Liver (tissue), 3 donors: ENCODE measurements around the gene BID.

ENCODE experiments used
- ATF3 ChIP-seq: IDR thresholded peaks from 2 replicates; pipeline ENCODE4 v1.6.1; 2016; ENCODE audit warnings: antibody characterized with exemption
- FOXA1 ChIP-seq: IDR thresholded peaks from 2 replicates; pipeline ENCODE4 v1.6.1; 2016; ENCODE audit warnings: antibody characterized with exemption
- HNF4A ChIP-seq, 2 donors: conservative IDR thresholded peaks; 2 replicates each; pipeline ENCODE4 v1.6.1; 2016; ENCODE audit warnings: antibody characterized with exemption in 2 of 2, mild to moderate bottlenecking in 2 of 2
- RXRA ChIP-seq, 2 donors: IDR thresholded peaks; 2 replicates each; pipeline ENCODE4 v1.6.1; 2017 to 2018; ENCODE audit warnings: antibody characterized with exemption in 2 of 2, mild to moderate bottlenecking in 1 of 2
- YY1 ChIP-seq: IDR thresholded peaks from 2 replicates; pipeline ENCODE4 v1.6.1; 2016; ENCODE audit warnings: antibody characterized with exemption, mild to moderate bottlenecking
- TF ChIP-seq, protein P1 (sequence below): fragments of 150-350 bp; IDR thresholded peaks from 2 replicates; pipeline ENCODE4 v1.5.1; 2017; ENCODE audit warnings: improper control_type of control experiment, low read depth, low read length; ENCODE audit not compliant: missing input control
- TF ChIP-seq, protein P2 (sequence below): IDR thresholded peaks from 2 replicates; pipeline ENCODE4 v1.6.1; 2016; ENCODE audit warnings: antibody characterized with exemption, mild to moderate bottlenecking
- donor health status: healthy.
- donor health status: healthy.

GRCh38 chr22:17810570-17811116 lies 36.4 kb upstream of the BID start:
- TF ChIP-seq, protein P1, sequence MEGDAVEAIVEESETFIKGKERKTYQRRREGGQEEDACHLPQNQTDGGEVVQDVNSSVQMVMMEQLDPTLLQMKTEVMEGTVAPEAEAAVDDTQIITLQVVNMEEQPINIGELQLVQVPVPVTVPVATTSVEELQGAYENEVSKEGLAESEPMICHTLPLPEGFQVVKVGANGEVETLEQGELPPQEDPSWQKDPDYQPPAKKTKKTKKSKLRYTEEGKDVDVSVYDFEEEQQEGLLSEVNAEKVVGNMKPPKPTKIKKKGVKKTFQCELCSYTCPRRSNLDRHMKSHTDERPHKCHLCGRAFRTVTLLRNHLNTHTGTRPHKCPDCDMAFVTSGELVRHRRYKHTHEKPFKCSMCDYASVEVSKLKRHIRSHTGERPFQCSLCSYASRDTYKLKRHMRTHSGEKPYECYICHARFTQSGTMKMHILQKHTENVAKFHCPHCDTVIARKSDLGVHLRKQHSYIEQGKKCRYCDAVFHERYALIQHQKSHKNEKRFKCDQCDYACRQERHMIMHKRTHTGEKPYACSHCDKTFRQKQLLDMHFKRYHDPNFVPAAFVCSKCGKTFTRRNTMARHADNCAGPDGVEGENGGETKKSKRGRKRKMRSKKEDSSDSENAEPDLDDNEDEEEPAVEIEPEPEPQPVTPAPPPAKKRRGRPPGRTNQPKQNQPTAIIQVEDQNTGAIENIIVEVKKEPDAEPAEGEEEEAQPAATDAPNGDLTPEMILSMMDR: no peak
- TF ChIP-seq ATF3 (no peak), HNF4A (conservative IDR thresholded peaks at IDR 0.05) (no peak), YY1 (no peak), RXRA (IDR thresholded peaks at IDR 0.05) (no peak), FOXA1 (no peak)
- TF ChIP-seq, protein P2, sequence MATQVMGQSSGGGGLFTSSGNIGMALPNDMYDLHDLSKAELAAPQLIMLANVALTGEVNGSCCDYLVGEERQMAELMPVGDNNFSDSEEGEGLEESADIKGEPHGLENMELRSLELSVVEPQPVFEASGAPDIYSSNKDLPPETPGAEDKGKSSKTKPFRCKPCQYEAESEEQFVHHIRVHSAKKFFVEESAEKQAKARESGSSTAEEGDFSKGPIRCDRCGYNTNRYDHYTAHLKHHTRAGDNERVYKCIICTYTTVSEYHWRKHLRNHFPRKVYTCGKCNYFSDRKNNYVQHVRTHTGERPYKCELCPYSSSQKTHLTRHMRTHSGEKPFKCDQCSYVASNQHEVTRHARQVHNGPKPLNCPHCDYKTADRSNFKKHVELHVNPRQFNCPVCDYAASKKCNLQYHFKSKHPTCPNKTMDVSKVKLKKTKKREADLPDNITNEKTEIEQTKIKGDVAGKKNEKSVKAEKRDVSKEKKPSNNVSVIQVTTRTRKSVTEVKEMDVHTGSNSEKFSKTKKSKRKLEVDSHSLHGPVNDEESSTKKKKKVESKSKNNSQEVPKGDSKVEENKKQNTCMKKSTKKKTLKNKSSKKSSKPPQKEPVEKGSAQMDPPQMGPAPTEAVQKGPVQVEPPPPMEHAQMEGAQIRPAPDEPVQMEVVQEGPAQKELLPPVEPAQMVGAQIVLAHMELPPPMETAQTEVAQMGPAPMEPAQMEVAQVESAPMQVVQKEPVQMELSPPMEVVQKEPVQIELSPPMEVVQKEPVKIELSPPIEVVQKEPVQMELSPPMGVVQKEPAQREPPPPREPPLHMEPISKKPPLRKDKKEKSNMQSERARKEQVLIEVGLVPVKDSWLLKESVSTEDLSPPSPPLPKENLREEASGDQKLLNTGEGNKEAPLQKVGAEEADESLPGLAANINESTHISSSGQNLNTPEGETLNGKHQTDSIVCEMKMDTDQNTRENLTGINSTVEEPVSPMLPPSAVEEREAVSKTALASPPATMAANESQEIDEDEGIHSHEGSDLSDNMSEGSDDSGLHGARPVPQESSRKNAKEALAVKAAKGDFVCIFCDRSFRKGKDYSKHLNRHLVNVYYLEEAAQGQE: no peak
